VCaP (cell line): ENCODE measurements around the gene MAK.

ENCODE experiments used
- H3K27ac ChIP-seq: fragments of 450-650 bp; 2 replicates; pipeline ENCODE4 v1.5.1; 2017
- CTCF ChIP-seq: fragments of 450-650 bp; conservative IDR thresholded peaks from 2 replicates; pipeline ENCODE4 v1.5.1; 2017; ENCODE audit warnings: mild to moderate bottlenecking, moderate library complexity

The MAK gene

GRCh38 chr6:10793695-10794094 is 44.6 kb downstream of the MAK start:
- H3K27ac ChIP-seq = no peak overlapping the region
- TF ChIP-seq CTCF = no peak

DNA sequence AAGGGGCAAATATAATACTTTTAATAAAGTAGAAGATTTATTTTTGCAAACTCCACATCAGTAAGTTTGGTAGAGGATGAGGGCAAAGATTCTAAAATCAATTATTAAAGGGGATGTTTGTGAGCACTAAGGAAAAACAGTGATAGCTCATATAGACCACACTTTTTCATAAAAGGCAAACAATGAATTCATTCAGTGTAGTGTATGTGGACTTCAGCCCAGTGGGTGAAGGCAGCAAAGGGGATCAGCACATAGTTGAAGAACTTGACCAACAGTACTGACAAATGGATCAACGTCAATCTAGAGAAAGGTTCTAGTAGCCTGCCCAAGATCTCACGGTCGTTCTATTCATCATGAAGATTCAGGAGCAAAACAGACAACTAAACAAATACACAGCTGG is 45.3 kb downstream of the MAK start:
- H3K27ac ChIP-seq = no peak overlapping the region
- no peak for TF ChIP-seq CTCF

DNA sequence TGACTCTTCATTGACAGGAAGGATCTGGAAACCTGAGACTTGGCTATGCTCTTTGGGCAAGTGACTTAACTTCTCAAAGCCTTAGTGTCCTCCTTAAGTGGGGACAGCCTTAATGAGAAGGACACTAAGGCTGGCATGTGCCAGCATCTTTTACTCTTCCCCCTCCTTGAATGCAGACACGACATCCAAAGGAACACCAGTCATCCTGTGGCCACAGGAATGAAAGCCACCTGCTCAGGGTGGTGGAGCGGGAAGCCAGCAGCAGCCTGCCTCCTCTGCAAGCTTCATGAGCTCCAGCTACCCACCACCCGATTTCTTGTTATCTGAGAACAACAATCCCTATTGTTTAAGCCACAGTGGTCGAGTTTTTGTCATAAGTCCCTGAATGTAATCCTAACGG is 46.2 kb downstream of the MAK start:
- H3K27ac ChIP-seq = no peak overlapping the region
- TF ChIP-seq CTCF = no peak

DNA sequence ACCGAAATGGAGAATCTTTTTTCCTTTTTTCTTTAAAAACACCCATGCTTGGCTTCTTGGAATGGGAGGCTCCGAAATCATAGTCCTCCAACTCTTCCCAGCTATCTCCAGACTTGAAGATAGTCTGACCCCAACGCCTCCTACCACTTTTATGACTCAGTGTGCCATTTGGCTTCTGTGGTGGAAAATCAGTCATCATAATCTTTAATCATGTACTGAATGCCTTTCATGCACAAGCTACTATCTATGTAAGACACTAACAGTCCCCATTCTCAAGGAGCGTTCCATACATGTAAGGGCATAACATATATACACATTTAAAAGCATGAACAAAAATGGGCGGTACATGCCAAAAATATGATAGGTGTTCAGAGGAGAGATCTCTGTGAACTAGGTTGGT is 46.7 kb downstream of the MAK start:
- H3K27ac ChIP-seq = no peak overlapping the region
- no peak for TF ChIP-seq CTCF

- TF ChIP-seq CTCF = no peak
- H3K27ac ChIP-seq = no peak overlapping the region
Measured at GRCh38 chr6:10779076-10779475, 59.3 kb downstream of the MAK start.

GRCh38 chr6:10778230-10778629 is 60.1 kb downstream of the MAK start:
- TF ChIP-seq CTCF = no peak
- H3K27ac ChIP-seq = no peak overlapping the region

DNA sequence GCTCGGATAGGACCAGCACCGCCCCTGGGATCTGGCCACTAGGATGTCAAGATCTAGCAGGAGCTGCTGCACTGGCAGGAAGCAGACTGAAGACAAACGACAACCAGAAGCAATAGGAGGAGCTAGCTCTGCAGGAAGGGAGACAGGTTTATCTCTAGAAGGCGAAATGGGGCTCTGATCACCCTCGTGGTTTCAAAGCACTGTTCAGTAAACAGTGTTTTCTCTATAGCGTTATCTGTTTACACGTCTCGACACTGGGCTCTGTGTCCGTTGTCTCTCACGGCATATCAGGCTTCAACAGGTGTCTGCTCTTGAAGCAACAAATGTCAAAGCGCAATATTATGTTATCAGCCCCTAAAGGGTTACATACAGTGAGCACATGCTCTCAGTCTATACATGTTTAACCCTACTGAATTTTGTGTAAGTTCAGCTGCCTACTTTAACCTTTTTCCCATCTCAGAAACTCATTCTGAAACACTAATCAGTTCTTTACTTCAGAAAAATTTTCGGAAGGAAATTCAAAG is 66.9 kb downstream of the MAK start:
- H3K27ac ChIP-seq = no peak overlapping the region
- TF ChIP-seq CTCF = no peak

GRCh38 chr6:10769419-10769818 is 68.9 kb downstream of the MAK start:
- no peak overlapping the region for H3K27ac ChIP-seq

More at GRCh38 chr6:10769419-10769818, 68.9 kb downstream of the MAK start:
- no peak for TF ChIP-seq CTCF
